HG03442 (cell line): Measurements from ENCODE around the gene BCL2L12.

Experiments used
- ATAC-seq: cut with Tn5 transposase; IDR thresholded peaks from one replicate; pipeline ENCODE4 v1.9.1; 2021; ENCODE audit warnings: mild to moderate bottlenecking, moderate library complexity; ENCODE audit not compliant: unreplicated experiment

BCL2L12 gene

DNA sequence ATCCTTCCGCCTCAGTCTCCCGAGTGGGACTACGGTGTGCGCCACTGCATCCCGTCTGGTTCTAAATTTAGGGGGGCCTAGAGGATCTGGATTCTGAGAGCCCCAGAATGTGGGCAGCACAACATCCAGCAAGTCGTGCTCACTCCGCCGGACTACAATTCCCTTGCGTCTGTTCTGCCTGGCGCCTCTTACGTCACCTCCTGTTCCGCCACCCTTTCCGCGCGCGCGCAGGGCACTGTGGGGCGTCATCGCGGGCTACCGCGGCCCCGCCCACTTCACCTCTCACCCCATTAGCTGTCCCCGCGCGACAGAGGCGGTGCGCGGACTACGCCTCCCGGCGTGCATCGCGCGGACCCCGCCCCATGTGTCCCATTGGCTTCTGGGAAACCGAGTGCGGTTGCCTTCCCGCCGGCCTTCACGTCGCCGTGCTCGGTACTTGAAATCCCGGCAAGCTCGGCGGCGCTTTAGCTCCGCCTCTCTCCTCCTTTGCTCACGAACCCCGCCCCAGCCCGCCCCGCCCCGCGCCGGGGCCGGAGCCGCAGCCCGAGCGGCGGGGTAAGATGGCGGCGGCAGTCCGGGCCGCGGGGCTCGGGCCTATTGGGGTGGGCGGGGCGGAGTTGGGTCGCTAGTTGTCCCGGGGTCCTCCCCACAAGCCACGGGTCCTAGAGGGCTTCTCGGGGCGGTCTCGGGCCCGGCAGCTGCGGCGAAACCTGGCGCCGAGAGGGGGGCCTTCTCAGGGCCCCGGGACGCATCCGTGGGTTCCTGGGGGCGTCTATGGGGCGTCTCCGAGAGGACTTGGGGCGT lies 23.8 kb upstream of the BCL2L12 start, which contains the start of gene SCAF1:
SCAF1 (plus strand) TSS at position 522 of the 804 bp plus-strand sequence. CDS start 2,818 bp downstream, outside the sequence.
- peak; percentile 67 for ATAC-seq

DNA sequence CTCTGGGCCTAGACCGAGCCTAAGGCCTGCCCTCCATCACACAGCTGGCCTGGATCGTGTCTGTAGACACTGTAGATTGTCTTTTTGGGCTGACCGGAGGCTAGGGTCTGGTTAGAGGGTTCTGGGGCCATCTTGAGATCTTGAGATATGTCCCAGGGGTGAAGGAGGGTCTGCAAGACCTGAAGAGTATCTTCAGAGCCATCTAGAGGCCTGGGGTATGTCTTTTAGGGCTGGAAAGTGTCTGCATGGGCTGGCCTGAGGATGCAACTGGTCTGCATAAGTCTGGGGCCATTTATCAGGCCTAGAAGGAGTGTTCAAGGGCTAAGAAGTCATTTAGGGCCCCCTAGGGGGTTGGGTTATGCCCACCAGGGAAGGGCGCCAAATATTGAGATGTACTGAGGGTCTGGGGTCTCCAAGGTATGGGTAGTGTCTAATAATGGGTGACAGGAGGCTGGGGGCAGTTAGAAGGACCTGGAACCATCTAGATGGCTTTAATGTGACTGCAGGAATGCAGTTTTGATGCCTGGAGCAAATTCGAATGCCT lies 23.2 kb upstream of the BCL2L12 start:
- no peak for ATAC-seq

DNA sequence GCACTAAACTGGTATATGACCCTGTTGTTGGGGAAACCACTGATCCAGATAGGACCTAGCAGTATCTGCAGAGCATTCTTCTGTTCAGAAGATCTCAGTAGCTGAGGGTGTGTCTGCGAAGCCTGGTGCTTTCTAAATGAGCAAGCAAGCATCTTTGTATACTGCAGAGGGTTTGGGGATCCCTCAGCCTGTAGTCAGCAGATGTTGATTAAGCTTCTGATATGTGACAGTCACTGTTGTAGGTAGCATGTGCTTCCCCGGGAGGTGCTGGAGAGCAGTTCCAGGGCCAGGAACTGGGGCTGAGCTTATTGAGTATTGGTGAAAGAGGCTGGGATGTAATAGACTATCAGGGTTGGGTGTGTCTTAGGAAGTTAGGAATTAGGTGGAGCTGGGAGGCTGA lies 22.3 kb upstream of the BCL2L12 start:
- no peak for ATAC-seq

- ATAC-seq = no peak
Measured at GRCh38 chr19:49645592-49645991, 20.1 kb upstream of the BCL2L12 start.

DNA sequence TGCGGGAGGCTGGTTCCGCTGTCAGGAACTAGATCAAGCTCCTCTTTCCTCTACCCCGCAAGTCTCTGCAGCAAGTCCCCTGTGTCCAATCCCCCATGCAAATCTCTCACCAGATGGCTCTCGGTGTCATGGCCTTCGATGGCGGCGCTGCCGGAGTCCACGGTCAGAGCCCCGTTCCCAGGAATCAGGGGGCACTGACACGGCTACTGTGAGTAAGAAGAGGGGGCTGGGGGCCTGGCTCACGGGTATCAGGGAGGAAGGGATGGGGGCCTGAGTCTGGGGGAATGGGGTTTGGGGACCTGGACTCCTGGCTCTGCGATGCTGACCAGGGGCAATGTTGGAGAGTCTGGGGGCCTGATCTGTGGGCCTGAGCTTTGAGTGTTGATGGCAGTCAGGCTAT lies 19.7 kb upstream of the BCL2L12 start:
- ATAC-seq = no peak

GRCh38 chr19:49646586-49646985 lies 19.1 kb upstream of the BCL2L12 start:
- ATAC-seq = no peak

DNA sequence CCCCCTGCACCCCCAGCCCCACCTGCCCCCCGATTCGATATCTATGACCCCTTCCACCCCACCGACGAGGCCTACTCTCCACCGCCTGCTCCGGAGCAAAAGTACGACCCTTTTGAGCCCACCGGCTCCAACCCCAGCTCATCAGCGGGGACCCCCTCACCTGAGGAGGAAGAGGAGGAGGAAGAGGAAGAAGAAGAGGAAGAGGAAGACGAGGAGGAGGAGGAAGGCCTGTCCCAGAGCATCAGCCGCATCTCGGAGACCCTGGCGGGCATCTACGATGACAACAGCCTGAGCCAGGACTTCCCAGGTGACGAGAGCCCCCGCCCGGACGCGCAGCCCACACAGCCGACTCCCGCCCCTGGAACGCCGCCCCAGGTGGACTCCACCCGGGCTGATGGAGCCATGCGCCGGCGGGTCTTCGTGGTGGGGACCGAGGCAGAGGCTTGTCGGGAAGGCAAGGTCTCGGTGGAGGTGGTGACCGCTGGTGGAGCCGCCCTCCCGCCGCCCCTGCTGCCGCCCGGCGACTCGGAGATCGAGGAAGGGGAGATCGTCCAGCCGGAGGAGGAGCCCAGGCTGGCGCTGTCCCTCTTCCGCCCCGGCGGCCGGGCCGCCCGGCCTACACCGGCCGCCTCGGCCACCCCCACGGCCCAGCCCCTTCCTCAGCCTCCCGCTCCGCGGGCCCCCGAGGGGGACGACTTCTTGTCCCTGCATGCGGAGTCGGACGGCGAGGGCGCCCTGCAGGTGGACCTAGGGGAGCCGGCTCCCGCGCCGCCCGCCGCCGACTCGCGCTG lies 14.5 kb upstream of the BCL2L12 start:
- ATAC-seq = no peak

- no peak for ATAC-seq
Measured at GRCh38 chr19:49651820-49652550, 13.7 kb upstream of the BCL2L12 start.

- ATAC-seq = no peak
Measured at GRCh38 chr19:49652551-49653465, 12.9 kb upstream of the BCL2L12 start.

- ATAC-seq = no peak
Measured at GRCh38 chr19:49653466-49653806, 12.3 kb upstream of the BCL2L12 start.

DNA sequence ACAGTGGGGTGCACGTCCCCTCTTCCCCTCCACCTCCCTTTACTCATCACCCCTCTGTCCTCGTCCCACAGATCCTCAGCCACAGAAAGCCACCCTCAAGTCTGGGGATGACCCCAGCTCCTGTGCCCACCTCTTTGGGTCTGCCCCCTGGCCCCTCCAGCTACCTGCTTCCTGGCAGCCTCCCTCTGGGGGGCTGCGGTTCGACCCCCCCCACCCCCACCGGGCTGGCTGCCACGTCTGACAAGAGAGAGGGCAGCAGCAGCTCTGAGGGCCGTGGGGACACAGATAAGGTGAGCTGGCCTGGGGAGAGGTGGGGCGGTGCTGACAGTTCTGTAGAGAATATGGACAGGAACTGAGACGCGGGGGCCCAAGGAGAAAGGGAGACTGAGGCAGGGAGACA lies 11.2 kb upstream of the BCL2L12 start:
- ATAC-seq = no peak

DNA sequence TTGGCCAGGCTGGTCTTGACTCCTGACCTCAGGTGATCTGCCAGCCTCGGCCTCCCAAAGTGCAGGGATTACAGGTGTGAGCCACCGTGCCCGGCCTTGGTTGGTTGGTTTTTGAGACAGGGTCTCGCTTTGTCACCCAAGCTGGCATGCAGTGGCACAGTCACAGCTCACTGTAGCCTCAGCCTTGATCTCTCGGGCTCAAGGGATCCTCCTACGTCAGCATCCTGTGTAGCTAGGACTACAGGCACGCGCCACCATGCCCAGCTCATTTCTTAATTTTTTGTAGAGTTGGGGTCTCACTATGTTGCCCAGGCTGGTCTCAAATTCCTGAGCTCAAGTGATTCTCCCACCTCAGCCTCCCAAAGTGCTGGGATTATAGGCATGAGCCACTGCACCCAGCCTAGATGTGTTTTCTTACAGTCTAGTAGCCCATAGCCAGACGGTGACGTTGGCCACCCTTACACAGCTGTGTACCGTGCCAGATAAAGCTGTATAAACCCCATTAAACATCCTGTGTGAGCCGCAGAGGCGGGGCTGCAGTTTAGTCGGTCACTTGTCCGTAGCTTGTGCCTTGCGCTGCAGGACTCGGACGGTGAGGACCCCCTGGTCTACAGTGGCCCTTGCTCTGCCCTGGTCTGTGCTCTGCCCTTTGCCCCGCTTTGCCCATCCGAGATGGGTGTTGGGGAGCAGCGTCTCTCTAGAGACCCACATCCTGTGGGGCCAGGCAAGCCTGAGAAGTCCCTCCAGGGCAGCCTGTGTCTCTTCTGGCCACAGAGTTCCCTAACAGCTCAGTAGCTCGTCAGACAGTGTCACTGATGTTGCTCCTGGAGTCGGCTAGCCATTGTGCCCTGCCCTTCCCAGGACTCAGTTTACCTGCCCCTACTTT lies 9.9 kb upstream of the BCL2L12 start:
- ATAC-seq = no peak

GRCh38 chr19:49656456-49657109 lies 9.2 kb upstream of the BCL2L12 start:
- ATAC-seq = no peak

DNA sequence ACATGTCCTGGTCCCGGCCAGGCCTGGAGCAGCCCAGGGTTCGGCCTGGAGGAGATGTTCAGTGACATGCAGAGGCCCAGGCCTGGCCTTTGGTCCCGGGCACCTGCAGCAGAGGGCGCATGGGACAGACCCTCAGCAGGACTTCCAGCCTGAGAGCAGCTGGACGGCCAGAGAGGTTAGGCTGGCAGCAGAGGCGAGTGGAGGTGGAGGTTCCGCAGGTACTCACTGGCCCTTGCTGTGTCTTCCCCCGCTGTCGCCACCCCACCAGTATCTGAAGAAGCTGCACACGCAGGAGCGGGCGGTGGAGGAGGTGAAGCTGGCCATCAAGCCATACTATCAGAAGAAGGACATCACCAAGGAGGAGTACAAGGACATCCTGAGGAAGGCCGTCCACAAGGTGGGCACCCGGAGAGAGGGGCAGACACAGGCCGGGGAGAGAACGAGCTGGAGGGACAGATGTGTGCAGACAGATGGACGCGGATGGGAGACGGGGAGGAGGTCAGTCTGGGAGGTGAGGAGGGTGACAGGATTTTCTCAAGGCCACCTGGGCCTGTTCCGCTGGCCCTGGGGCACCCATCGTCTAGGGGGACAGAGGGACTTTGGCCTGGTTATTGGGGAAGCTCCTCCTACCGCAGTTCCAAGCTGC lies 8.1 kb upstream of the BCL2L12 start:
- ATAC-seq = no peak

GRCh38 chr19:49658139-49658517 lies 7.6 kb upstream of the BCL2L12 start:
- no peak for ATAC-seq

DNA sequence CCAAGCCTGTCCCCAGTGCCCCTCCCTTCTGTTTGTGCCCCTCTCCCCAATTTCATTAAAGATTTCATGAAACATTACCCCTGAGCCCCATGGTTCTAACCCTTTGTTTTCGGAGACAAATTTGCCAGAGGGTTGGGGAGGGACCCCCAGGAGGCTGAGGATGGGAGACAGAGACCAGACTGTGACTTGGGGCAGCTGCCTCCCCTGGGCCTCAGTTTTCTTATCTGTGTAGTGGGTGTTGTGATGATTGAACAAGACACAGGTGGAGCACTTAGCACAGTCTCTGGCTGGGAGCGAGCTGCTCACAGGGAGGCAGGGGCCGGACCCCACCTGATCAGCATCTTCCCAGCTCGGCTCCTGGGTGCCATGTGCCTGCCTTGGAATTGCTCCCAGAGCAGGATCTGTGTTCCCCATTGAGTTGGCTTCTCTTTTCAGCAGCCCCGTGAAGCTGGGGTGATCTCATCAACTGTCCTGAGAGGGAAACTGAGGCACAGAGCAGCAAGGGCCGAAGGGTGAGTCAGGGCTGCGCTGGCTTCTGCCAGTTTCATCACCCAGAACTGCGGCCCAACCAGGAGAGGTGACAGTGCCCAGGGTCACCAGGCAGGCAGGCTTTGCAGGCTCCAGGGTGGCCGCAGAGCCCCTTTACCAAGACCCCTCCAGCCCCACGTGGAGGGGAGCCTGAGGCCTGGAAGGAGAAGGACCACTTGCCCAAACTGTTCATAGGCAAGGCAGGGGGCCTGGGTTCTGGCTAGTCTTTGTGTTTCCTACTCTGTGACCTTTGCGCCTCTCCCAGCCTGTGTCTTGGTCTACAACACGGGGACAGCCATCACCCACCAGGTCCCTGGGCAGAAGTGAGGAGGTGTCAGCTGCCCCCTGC lies 6.9 kb upstream of the BCL2L12 start:
- ATAC-seq = no peak

- ATAC-seq = no peak
Measured at GRCh38 chr19:49660338-49660961, 5.3 kb upstream of the BCL2L12 start.
